ENCODE data around the gene P2RY8. TPM values are rescaled to one million over a fixed set of nuclear protein-coding genes. Genes with fewer than 3 reads are reported as not detected.

P2RY8 gene
- total and polyA plus RNA-seq, 8 donors = 0.35 to 1.4 (median 0.51) TPM

DNA sequence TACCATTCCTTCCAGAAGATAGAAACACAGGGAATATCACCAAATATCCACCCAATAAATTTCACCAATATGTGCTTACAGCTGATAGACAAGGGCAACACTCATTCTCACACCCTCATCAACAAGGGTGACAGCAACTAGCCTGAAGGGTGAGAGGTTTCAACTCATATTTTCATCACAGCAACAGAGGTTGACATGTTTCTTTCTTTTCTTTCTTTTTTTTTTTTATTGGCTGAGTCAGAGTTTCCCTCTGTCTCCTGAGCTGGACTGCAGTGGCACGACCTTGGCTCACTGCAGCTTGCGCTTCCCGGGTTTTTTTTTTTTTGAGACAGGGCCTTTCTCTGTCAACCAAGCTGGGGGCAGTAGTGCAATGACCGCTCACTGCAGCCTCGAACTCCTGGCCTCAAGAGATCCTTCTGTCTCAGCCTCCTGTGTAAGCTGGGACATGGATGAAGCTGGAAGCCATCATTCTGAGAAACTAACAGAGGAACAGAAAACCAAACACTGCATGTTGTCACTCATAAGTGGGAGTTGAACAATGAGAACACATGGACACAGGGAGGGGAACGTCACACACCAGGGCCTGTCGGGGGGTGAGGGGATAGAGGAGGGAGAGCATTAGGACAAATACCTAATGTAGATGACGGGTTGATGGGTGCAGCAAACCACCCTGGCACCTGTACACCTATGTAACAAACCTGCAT, 56.8 kb downstream of the P2RY8 start:
- DNase-seq (no peak), FAIRE-seq (no peak), ATAC-seq (no peak)
- Histone ChIP-seq H3K4me3 (no peak overlapping the region), H3K36me3 (no peaks in the 10 kb centered on the region), H3K4me1 (no peaks in the 10 kb centered on the region), H3K9me3 (no peaks in the 10 kb centered on the region), H3K27me3 (no peaks in the 10 kb centered on the region), H3K27ac (no peak overlapping the region)
- 62 to 74% methylated on average over 8 of the region's 8 CpGs for WGBS, 2 donors
- TF ChIP-seq, protein P1, sequence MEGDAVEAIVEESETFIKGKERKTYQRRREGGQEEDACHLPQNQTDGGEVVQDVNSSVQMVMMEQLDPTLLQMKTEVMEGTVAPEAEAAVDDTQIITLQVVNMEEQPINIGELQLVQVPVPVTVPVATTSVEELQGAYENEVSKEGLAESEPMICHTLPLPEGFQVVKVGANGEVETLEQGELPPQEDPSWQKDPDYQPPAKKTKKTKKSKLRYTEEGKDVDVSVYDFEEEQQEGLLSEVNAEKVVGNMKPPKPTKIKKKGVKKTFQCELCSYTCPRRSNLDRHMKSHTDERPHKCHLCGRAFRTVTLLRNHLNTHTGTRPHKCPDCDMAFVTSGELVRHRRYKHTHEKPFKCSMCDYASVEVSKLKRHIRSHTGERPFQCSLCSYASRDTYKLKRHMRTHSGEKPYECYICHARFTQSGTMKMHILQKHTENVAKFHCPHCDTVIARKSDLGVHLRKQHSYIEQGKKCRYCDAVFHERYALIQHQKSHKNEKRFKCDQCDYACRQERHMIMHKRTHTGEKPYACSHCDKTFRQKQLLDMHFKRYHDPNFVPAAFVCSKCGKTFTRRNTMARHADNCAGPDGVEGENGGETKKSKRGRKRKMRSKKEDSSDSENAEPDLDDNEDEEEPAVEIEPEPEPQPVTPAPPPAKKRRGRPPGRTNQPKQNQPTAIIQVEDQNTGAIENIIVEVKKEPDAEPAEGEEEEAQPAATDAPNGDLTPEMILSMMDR (IDR thresholded peaks at IDR 0.05) = no peak
- intact Hi-C loops (cut with DNase I) = no loop called here

DNA sequence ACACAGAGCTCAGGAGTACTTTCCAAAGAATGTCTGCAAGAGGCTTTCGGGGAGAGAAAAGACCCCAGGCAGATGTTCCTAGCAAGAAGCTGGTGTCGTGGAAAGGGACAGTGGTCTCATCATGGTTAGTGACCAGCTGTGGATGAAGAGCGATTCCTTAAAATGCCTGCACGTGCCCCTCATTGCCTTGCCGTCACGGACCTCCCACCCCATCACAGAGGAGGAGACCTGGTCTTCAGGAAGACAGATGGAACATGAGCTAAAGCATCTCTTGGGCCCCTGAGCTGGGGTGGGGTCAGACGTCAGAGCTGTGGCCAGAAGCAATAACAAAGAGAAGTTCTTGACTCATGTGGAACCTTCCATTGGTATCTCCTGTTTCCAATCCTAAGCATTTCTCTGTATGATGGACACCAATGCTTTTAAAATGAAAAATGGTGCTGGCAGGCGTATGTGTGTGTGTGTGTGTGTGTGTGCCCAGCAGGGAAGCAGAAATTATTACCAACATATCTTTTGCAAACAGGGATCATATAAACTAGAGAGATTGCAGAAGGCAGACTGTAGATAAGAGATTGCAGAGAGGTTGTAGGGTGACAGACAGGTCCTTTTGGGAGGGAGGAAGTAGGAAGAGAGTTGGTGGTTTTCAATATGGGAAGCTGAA, 59.1 kb downstream of the P2RY8 start:
- Histone ChIP-seq H3K27ac (no peak overlapping the region), H3K36me3 (no peaks in the 10 kb centered on the region), H3K9me3 (no peaks in the 10 kb centered on the region), H3K4me1 (no peaks in the 10 kb centered on the region), H3K4me3 (no peak overlapping the region), H3K27me3 (no peaks in the 10 kb centered on the region)
- 54 to 66% methylated on average over 8 of the region's 8 CpGs for WGBS, 2 donors
- intact Hi-C loops (cut with DNase I) = no loop called here
- ATAC-seq (no peak), DNase-seq (no peak), FAIRE-seq (no peak)
- TF ChIP-seq, protein P1 (IDR thresholded peaks at IDR 0.05) = no peak

DNA sequence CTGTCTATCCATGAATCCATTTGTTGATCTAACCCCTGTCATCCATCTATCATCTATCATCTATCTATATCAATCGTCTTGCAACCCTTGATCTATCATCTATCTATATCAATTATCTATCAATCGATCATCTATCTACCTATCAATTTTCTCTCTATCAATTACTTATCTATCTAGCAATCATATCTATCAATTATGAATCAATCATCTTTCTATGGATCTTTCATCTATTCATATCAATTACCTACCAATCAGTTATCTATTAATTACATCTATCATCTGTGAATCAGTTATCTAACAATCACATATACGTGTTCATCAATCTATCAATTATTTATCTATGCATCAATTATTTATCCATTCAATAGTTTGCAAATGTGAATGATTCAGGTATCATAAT, 59.8 kb downstream of the P2RY8 start:
- no peak for ATAC-seq
- intact Hi-C loops (cut with DNase I) = no loop called here
- DNase-seq = no peak
- Histone ChIP-seq H3K9me3 (no peaks in the 10 kb centered on the region), H3K4me3 (no peak overlapping the region), H3K27ac (no peak overlapping the region), H3K36me3 (no peaks in the 10 kb centered on the region), H3K4me1 (no peaks in the 10 kb centered on the region), H3K27me3 (no peaks in the 10 kb centered on the region)
- TF ChIP-seq, protein P1 (IDR thresholded peaks at IDR 0.05) = no peak
- 33 to 67% methylated on average over 3 of the region's 3 CpGs for WGBS, 2 donors
- FAIRE-seq = no peak

DNA sequence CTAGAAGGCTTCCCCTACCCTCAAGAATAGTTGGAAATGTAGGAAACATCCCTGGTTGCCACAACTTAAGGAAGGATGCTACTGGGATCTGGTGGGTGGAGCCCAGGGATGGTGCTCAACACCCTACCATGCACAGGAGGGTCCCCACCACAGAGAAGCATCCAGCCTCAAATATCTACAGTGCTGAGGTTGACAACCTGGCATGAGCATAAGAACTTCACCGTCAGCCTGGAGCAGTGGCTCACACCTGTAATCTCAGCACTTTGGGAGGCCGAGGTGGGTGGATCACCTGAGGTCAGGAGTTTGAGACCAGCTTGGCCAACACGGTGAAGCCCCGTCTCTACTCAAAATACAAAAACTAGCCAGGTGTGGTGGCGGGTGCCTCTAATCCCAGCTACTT, 60.3 kb downstream of the P2RY8 start:
- no peak overlapping the region for H3K27ac ChIP-seq
- no peak for DNase-seq
- no peak for FAIRE-seq
- no peaks in the 10 kb centered on the region for H3K4me1 ChIP-seq
- TF ChIP-seq, protein P1 (IDR thresholded peaks at IDR 0.05) = no peak
- no peaks in the 10 kb centered on the region for H3K27me3 ChIP-seq
- no peak overlapping the region for H3K4me3 ChIP-seq
- 81 to 94% methylated on average over 5 of the region's 5 CpGs for WGBS, 2 donors
- no peaks in the 10 kb centered on the region for H3K9me3 ChIP-seq
- H3K36me3 ChIP-seq = no peaks in the 10 kb centered on the region
- no peak for ATAC-seq
- intact Hi-C loops (cut with DNase I) = no loop called here

DNA sequence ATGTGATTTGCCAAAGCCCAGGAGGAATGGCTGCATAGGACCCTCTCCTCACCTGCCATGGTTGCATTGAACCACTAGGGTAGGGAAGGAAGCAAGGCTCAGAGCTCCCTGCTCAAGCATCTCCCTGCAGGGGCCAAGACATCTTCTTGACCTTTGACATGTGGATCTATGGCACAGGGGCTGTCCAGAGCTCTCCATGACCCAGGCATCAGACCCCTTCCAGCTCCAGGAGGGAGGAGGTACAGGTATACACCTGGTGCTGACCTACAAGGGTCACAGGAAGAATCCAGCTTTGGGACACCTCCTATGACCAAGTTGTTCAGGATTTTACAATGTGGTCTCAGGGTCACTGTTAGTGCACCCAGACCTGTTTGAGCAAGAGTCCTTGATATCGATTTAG, 61.1 kb downstream of the P2RY8 start:
- H3K27me3 ChIP-seq = no peaks in the 10 kb centered on the region
- FAIRE-seq = no peak
- intact Hi-C loops (cut with DNase I) = no loop called here
- no peaks in the 10 kb centered on the region for H3K4me1 ChIP-seq
- ATAC-seq = no peak
- 81 to 83% methylated on average over 1 of the region's 1 CpG for WGBS, 2 donors
- H3K27ac ChIP-seq = no peak overlapping the region
- no peaks in the 10 kb centered on the region for H3K9me3 ChIP-seq
- TF ChIP-seq, protein P1 (IDR thresholded peaks at IDR 0.05) = no peak
- H3K36me3 ChIP-seq = no peaks in the 10 kb centered on the region
- H3K4me3 ChIP-seq = no peak overlapping the region
- no peak for DNase-seq
